Mesodermal cell (in vitro differentiated cells): ENCODE results near the gene VSNL1.
"Not testable (repeated sequence)": the region's sequence is repeated elsewhere in the genome, so short reads cannot be mapped to it uniquely, and the experiment has no call there.

Experiments used
- H3K27ac ChIP-seq: 2 replicates; pipeline ENCODE4 v1.7.0; 2013; ENCODE audit warnings: mild to moderate bottlenecking, low read depth, low read length, moderate library complexity; ENCODE audit not compliant: severe bottlenecking
- H3K36me3 ChIP-seq: 2 replicates; pipeline ENCODE4 v1.7.1; 2013; ENCODE audit warnings: mild to moderate bottlenecking, low read length, moderate library complexity; ENCODE audit not compliant: control insufficient read depth, insufficient read depth
- H3K4me1 ChIP-seq: one replicate; pipeline ENCODE4 v1.7.1; 2013; ENCODE audit warnings: mild to moderate bottlenecking, low read length; ENCODE audit not compliant: insufficient read depth, control insufficient read depth, poor library complexity, severe bottlenecking
- H3K4me3 ChIP-seq: 2 replicates; pipeline ENCODE4 v1.7.0; 2013; ENCODE audit warnings: low read length, control low read depth, mild to moderate bottlenecking; ENCODE audit not compliant: insufficient read depth, poor library complexity, severe bottlenecking; ENCODE audit errors: extremely low read depth
- H3K9me3 ChIP-seq: 2 replicates; pipeline ENCODE4 v1.7.1; 2013; ENCODE audit warnings: mild to moderate bottlenecking, low read length, moderate library complexity; ENCODE audit not compliant: control insufficient read depth
- WGBS, 2 experiments: methylation state at CpG; one replicate each; pipeline ENCODE4 v1.1.5; 2013; ENCODE audit warnings: missing lambda C conversion rate in 2 of 2; ENCODE audit not compliant: insufficient coverage in 2 of 2; 5-methylcytosine and 5-hydroxymethylcytosine counted together

The VSNL1 gene

DNA sequence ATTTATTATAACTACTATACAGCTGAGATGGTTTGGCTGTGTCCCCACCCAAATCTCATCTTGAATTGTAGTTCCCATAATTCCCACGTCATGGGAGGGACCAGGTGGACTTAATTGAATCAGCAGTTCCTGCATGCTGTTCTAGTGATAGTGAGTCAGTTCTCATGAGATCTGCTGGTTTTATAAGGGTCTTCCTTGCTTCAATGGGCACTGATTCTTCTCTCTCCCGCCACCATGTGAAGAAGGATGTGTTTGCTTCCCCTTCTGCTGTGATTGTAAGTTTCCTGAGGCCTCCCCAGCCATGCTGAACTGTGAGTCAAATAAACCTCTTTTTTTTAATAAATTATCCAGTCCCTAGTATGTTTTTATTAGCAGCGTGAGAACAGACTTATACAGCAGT is 25.2 kb downstream of the VSNL1 start:
- not testable (repeated sequence) for H3K9me3 ChIP-seq, H3K27ac ChIP-seq, H3K4me1 ChIP-seq, H3K4me3 ChIP-seq, H3K36me3 ChIP-seq
- WGBS, 2 experiments, result no CpG with 5 or more reads among the region's 3 CpGs

- H3K4me1 ChIP-seq, result no peaks in the 10 kb centered on the region
- H3K36me3 ChIP-seq, result no peaks in the 10 kb centered on the region
- WGBS, 2 experiments, result no CpG with 5 or more reads among the region's 1 CpG
- H3K4me3 ChIP-seq, result no peak overlapping the region
- H3K27ac ChIP-seq, result no peak overlapping the region
- no peaks in the 10 kb centered on the region for H3K9me3 ChIP-seq
These were observed 31.2 kb downstream of the VSNL1 start for GRCh38 chr2:17571681-17572080.

DNA sequence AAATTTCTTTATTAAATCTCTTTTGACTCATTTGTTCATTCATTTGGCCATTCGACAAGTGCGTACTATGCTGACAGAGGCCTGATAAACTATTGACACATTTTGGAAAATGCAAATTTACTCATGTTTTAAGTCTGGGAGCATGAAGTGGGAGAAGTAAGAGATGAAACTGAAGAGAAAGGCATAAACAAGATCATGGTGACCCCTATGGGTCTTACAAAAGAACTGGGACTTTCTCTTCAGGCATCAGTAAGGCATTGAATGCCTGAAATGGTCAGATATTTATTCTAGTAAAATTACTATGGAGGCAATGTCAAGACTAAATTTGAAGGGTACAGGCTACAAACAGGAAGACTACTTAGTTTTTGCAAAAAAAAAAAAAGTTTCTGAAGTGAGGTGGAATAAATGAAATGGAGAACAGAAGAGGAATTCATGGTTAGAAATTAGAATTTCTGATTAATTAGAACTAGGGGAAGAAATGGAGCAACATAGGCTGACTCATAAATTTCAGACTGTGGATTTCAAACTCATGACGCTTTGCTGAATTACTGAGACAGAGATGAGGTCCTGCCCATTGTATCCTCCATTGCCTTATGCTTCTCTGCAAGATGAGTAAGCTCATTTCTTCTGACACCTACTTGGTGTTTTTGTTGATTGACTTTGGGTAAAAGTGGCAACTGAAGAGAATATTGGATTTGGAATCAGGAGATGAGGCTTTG is 32.7 kb downstream of the VSNL1 start:
- no peak overlapping the region for H3K4me3 ChIP-seq
- H3K27ac ChIP-seq, result no peak overlapping the region
- 80 to 93% methylated on average over 3 of the region's 3 CpGs for WGBS, 2 experiments
- H3K9me3 ChIP-seq, result no peaks in the 10 kb centered on the region
- no peaks in the 10 kb centered on the region for H3K4me1 ChIP-seq
- no peaks in the 10 kb centered on the region for H3K36me3 ChIP-seq

GRCh38 chr2:17573804-17574175 is 33.3 kb downstream of the VSNL1 start:
- no peak overlapping the region for H3K27ac ChIP-seq
- H3K4me1 ChIP-seq, result no peaks in the 10 kb centered on the region
- no peak overlapping the region for H3K4me3 ChIP-seq
- no peaks in the 10 kb centered on the region for H3K36me3 ChIP-seq
- 83 to 92% methylated on average over 3 of the region's 3 CpGs for WGBS, 2 experiments
- H3K9me3 ChIP-seq, result no peaks in the 10 kb centered on the region

DNA sequence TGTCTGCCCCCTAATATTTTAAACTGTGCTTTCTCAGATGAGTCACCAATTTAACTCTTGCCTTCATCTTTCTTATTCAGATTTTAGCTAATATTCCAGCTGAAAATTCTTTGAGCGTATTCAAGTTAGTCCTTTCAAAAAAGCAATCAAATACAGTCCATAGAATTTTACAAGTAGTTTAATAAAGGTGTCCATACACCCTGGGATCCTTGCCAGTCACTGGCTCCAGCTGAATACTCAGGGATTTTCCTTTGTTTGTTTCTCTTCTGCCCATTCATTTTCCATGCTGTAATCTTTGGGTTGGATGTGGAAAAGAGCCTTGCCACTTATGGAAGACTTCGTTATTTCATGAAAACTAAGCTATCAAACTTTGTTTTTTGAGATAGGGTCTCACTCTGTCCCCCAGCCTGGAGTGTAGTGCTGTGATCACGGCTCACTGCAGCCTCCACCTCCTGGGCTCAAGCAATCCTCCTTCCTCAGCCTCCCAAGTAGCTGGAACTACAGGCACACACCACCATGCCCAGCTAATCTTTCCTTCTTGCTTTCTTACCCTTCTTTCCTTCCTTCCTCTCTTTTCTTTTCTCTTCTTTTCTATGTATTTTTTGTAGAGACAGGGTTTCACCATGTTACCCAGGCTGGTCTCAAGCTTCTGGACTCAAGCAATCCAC is 34.0 kb downstream of the VSNL1 start:
- no peak overlapping the region for H3K4me3 ChIP-seq
- H3K27ac ChIP-seq, result no peak overlapping the region
- no peaks in the 10 kb centered on the region for H3K4me1 ChIP-seq
- no peaks in the 10 kb centered on the region for H3K9me3 ChIP-seq
- H3K36me3 ChIP-seq, result no peaks in the 10 kb centered on the region
- WGBS, 2 experiments, result 69 to 95% methylated on average over 1 to 2 of the region's 3 CpGs

GRCh38 chr2:17576802-17577201 is 36.3 kb downstream of the VSNL1 start:
- Histone ChIP-seq H3K4me3 (no peak overlapping the region), H3K36me3 (no peaks in the 10 kb centered on the region), H3K9me3 (no peaks in the 10 kb centered on the region), H3K4me1 (no peaks in the 10 kb centered on the region), H3K27ac (no peak overlapping the region)
- WGBS, 2 experiments, result 100% methylated on average over 1 of the region's 1 CpG; no CpG with 5 or more reads in 1 of the 2 experiments

DNA sequence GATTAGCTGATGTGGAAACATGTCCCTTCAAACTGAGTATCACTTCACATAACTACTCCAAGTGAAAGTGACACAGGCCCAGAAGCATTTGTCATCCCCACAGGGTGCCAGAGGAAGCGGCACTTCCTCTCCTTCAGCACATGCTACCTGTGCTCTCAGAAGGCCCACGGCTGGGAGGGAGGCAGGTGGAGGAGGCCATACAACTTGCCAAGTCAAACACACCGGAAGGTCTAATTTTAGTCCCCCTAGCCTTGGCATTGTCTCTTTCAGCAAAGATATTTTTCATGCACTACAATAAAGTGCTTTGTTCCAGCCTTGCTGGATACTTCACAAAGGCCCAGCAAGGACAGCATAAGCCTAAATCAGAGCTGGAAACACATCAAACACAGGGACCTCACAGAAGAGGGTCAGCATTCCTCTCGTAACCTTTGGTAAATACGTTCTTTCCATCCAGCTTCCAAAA is 38.0 kb downstream of the VSNL1 start:
- Histone ChIP-seq H3K27ac (no peak overlapping the region), H3K9me3 (no peaks in the 10 kb centered on the region), H3K4me1 (no peaks in the 10 kb centered on the region), H3K4me3 (no peak overlapping the region), H3K36me3 (no peaks in the 10 kb centered on the region)
- 72 to 82% methylated on average over 3 to 4 of the region's 5 CpGs for WGBS, 2 experiments

DNA sequence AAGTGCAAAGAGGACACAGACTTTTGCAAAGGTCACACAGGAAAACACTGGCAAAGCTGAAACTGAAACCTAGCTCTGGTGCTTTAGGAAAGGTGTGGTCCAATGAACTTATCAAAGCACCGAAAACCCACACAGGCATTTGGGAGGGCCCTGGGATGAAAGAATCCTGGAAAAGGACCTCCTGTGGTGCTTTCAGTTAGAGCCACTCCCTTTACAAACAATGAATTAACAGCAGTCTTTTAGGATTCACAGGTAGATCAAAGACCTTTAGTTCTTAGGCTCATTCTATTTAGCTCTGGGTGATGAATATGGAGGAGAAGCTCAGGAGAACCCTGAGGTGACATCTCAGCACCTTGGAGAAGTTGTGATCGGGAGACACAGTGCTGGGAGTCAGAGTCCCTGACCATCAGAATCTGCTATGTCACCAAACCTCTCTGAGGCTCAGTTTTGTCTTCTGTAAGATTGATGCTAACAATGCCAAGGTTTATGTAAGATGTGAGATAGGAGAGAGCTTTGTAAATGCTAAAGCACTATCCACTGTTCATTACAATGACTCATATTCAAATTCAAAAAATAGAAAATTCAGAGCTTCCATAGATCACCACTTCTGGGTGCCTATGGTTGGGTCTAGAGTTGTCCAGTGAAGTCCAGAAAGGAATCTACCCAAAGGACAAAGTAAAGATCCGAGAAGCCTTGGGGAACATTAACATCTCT is 39.3 kb downstream of the VSNL1 start:
- no peak overlapping the region for H3K4me3 ChIP-seq
- no peaks in the 10 kb centered on the region for H3K9me3 ChIP-seq
- 67 to 75% methylated on average over 2 to 3 of the region's 3 CpGs for WGBS, 2 experiments
- H3K36me3 ChIP-seq, result no peaks in the 10 kb centered on the region
- H3K4me1 ChIP-seq, result no peaks in the 10 kb centered on the region
- H3K27ac ChIP-seq, result no peak overlapping the region

DNA sequence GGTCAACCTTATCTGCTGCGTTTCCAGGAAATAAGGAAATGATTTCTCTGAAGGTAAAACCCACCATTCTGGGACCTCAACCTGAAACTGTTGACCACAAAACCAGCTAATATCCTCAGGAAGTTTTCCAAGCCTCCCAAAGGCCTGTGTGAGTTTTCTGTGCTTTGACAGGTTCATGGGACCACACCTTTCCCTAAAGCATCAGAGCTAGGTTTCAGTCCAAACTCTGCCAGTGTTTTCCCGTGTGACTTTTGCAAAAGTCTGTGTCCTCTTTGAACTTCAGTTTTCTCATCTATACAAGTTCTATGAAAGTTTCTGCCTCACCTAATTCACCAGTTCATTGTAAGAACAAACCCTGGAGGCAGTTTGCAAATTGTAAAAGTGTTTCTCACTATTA is 39.8 kb downstream of the VSNL1 start:
- no peaks in the 10 kb centered on the region for H3K4me1 ChIP-seq
- H3K9me3 ChIP-seq, result no peaks in the 10 kb centered on the region
- no peak overlapping the region for H3K27ac ChIP-seq
- H3K4me3 ChIP-seq, result no peak overlapping the region
- WGBS, 2 experiments, result 90 to 94% methylated on average over 2 of the region's 2 CpGs
- no peaks in the 10 kb centered on the region for H3K36me3 ChIP-seq

DNA sequence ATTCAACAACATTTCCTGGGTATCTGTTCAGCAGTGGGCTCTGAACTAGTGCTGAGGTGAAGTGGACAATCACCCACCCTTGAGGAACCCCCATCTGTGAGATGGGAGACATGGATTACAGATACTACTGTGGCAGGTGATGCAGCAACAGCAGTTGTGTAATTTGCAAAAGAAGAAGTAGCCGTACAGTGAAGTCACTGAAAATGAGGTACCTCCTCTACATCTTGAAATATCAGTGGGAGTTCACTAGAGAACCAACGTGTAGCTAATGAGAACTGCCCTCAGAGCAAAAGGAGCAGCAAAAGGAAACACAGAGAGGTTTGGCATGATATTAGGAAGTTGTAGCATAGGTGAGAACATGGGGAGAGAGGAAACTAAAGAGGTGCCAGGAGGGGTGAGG is 41.3 kb downstream of the VSNL1 start:
- 89 to 100% methylated on average over 2 of the region's 2 CpGs for WGBS, 2 experiments
- Histone ChIP-seq H3K4me1 (no peaks in the 10 kb centered on the region), H3K27ac (no peak overlapping the region), H3K9me3 (no peaks in the 10 kb centered on the region), H3K4me3 (no peak overlapping the region), H3K36me3 (no peaks in the 10 kb centered on the region)

DNA sequence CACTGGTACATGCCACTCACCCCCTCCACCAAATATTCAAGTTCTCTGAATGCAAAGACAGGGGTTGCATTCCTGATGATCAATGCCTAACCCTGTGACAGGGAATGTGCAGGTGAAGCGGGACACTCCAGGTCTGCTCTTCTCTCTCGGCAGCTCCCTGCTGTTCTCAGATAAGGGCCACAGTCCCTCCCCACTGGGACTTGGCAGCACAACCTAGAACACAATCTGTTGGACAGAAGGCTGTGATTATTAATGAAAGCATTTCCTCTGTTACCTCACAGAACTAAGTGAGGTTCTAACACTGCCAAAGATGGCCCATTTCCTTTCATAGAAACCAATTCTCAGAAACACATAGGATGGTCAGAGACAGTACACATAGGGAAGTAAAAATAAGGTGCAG is 42.7 kb downstream of the VSNL1 start:
- Histone ChIP-seq H3K4me1 (no peaks in the 10 kb centered on the region), H3K27ac (no peak overlapping the region), H3K4me3 (no peak overlapping the region), H3K9me3 (no peaks in the 10 kb centered on the region), H3K36me3 (no peaks in the 10 kb centered on the region)
- WGBS, 2 experiments, result 95% methylated on average over 2 of the region's 2 CpGs; no CpG with 5 or more reads in 1 of the 2 experiments
